Measurements from ENCODE around the gene DMBT1. TPM values are rescaled to one million over a fixed set of nuclear protein-coding genes. Genes with fewer than 3 reads are reported as not detected.

The DMBT1 gene
- total RNA-seq, 1 experiment from 2014 or later, result 0.13 TPM

DNA sequence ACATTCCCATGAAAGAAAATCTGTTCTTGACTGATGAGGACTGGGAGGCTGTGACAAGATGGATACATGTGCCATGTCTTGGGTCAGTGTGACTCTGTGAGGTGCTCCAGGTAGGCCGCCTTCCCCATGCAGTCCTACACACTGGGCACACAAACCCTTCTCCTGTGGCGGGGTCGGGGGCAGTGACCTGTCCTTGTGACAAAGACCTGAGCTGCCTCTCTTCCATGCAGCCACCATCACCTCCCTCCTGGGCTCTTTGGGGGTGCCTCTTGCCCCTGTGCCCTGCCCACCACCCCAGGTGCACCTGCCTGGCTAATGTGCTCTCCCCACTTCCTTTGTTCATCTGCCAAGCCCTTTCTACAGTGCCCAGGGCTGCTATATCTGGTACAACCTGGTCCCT is 35.7 kb upstream of the DMBT1 start:
- H3K27me3 Mint-ChIP-seq (ENCODE audit: low read depth), result no peaks in the 10 kb centered on the region; the same call in 1 of the 2 replicates
- no peak overlapping the region for H3K27ac Mint-ChIP-seq
- H3K9me3 Mint-ChIP-seq, result peaks cover 16% of the 10 kb centered on the region
- POLR2A ChIA-PET, result no interaction called here
- CTCF ChIA-PET, result interaction anchor here (1.4 to 2.9 kb wide), 2 partner anchors 39 to 42 kb away, joined by 5 to 17 read pairs; no protein-coding TSS in a partner anchor
- H3K4me1 Mint-ChIP-seq, result no peaks in the 10 kb centered on the region
- DNase-seq (ENCODE audit: low spot score) (no peak), ATAC-seq (no peak)
- no peak overlapping the region for H3K4me3 Mint-ChIP-seq
- H3K36me3 Mint-ChIP-seq, result no peaks in the 10 kb centered on the region
- TF ChIP-seq NFE2L1 (CRISPR knock-in tag; IDR thresholded peaks at IDR 0.05) (no peak), TCF7 (CRISPR knock-in tag; IDR thresholded peaks at IDR 0.05; ENCODE audit: low read depth) (no peak), GABPB1 (CRISPR knock-in tag; IDR thresholded peaks at IDR 0.05) (no peak), SMAD3 (CRISPR knock-in tag; IDR thresholded peaks at IDR 0.05; ENCODE audit: borderline replicate concordance) (no peak), RELA (CRISPR knock-in tag; IDR thresholded peaks at IDR 0.05; ENCODE audit: borderline replicate concordance) (no peak), JUN (CRISPR knock-in tag; IDR thresholded peaks at IDR 0.05) (no peak), EMX1 (CRISPR knock-in tag; IDR thresholded peaks at IDR 0.05) (no peak), ZNF671 (CRISPR knock-in tag; IDR thresholded peaks at IDR 0.05) (no peak), JAZF1 (CRISPR knock-in tag; IDR thresholded peaks at IDR 0.05) (no peak), ZNF121 (CRISPR knock-in tag; IDR thresholded peaks at IDR 0.05) (no peak), ZNF219 (CRISPR knock-in tag; IDR thresholded peaks at IDR 0.05; ENCODE audit: borderline replicate concordance) (no peak), CREB1 (CRISPR knock-in tag; IDR thresholded peaks at IDR 0.05) (no peak), RORB (CRISPR knock-in tag; IDR thresholded peaks at IDR 0.05) (no peak), NR2C2 (CRISPR knock-in tag; IDR thresholded peaks at IDR 0.05) (no peak)
- TF ChIP-seq, protein P1, sequence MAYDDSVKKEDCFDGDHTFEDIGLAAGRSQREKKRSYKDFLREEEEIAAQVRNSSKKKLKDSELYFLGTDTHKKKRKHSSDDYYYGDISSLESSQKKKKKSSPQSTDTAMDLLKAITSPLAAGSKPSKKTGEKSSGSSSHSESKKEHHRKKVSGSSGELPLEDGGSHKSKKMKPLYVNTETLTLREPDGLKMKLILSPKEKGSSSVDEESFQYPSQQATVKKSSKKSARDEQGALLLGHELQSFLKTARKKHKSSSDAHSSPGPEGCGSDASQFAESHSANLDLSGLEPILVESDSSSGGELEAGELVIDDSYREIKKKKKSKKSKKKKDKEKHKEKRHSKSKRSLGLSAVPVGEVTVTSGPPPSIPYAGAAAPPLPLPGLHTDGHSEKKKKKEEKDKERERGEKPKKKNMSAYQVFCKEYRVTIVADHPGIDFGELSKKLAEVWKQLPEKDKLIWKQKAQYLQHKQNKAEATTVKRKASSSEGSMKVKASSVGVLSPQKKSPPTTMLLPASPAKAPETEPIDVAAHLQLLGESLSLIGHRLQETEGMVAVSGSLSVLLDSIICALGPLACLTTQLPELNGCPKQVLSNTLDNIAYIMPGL (CRISPR knock-in tag; IDR thresholded peaks at IDR 0.05), result no peak
- TF ChIP-seq, protein P2, sequence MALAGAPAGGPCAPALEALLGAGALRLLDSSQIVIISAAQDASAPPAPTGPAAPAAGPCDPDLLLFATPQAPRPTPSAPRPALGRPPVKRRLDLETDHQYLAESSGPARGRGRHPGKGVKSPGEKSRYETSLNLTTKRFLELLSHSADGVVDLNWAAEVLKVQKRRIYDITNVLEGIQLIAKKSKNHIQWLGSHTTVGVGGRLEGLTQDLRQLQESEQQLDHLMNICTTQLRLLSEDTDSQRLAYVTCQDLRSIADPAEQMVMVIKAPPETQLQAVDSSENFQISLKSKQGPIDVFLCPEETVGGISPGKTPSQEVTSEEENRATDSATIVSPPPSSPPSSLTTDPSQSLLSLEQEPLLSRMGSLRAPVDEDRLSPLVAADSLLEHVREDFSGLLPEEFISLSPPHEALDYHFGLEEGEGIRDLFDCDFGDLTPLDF (CRISPR knock-in tag; IDR thresholded peaks at IDR 0.05), result no peak
- TF ChIP-seq, protein P3, sequence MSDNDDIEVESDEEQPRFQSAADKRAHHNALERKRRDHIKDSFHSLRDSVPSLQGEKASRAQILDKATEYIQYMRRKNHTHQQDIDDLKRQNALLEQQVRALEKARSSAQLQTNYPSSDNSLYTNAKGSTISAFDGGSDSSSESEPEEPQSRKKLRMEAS (CRISPR knock-in tag; IDR thresholded peaks at IDR 0.05), result no peak

DNA sequence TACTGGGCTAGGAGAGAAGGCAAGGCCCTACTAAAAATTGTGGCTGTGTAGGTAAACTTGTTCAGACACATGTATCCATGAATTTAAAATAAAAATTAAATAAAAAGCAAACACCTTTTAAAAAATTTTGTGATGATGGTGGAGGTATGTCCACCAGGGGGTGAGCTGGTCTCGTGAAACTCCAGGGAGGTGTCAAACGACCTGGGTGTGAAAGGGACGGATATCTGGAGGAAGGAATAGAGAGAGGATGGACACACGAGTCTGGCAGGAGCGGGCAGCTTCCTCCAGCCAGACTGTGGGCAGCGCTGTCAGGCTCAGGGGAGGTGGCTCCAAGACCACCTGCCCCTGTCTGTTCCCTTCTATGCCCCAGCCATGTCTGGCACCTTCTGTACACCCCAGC is 34.8 kb upstream of the DMBT1 start:
- CTCF ChIA-PET, result interaction anchor here (0.6 to 2.9 kb wide), 6 partner anchors 12 to 41 kb away, joined by 3 to 17 read pairs (median 5); partner anchors contain the start of gene DMBT1
- peak; percentile 36; the same call in 1 of the 2 replicates for ATAC-seq
- TF ChIP-seq, protein P4, sequence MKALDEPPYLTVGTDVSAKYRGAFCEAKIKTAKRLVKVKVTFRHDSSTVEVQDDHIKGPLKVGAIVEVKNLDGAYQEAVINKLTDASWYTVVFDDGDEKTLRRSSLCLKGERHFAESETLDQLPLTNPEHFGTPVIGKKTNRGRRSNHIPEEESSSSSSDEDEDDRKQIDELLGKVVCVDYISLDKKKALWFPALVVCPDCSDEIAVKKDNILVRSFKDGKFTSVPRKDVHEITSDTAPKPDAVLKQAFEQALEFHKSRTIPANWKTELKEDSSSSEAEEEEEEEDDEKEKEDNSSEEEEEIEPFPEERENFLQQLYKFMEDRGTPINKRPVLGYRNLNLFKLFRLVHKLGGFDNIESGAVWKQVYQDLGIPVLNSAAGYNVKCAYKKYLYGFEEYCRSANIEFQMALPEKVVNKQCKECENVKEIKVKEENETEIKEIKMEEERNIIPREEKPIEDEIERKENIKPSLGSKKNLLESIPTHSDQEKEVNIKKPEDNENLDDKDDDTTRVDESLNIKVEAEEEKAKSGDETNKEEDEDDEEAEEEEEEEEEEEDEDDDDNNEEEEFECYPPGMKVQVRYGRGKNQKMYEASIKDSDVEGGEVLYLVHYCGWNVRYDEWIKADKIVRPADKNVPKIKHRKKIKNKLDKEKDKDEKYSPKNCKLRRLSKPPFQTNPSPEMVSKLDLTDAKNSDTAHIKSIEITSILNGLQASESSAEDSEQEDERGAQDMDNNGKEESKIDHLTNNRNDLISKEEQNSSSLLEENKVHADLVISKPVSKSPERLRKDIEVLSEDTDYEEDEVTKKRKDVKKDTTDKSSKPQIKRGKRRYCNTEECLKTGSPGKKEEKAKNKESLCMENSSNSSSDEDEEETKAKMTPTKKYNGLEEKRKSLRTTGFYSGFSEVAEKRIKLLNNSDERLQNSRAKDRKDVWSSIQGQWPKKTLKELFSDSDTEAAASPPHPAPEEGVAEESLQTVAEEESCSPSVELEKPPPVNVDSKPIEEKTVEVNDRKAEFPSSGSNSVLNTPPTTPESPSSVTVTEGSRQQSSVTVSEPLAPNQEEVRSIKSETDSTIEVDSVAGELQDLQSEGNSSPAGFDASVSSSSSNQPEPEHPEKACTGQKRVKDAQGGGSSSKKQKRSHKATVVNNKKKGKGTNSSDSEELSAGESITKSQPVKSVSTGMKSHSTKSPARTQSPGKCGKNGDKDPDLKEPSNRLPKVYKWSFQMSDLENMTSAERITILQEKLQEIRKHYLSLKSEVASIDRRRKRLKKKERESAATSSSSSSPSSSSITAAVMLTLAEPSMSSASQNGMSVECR (CRISPR knock-in tag; IDR thresholded peaks at IDR 0.05; ENCODE audit: borderline replicate concordance), result no peak
- no peak for TF ChIP-seq TEAD1 (CRISPR knock-in tag; IDR thresholded peaks at IDR 0.05)
- TF ChIP-seq, protein P5, sequence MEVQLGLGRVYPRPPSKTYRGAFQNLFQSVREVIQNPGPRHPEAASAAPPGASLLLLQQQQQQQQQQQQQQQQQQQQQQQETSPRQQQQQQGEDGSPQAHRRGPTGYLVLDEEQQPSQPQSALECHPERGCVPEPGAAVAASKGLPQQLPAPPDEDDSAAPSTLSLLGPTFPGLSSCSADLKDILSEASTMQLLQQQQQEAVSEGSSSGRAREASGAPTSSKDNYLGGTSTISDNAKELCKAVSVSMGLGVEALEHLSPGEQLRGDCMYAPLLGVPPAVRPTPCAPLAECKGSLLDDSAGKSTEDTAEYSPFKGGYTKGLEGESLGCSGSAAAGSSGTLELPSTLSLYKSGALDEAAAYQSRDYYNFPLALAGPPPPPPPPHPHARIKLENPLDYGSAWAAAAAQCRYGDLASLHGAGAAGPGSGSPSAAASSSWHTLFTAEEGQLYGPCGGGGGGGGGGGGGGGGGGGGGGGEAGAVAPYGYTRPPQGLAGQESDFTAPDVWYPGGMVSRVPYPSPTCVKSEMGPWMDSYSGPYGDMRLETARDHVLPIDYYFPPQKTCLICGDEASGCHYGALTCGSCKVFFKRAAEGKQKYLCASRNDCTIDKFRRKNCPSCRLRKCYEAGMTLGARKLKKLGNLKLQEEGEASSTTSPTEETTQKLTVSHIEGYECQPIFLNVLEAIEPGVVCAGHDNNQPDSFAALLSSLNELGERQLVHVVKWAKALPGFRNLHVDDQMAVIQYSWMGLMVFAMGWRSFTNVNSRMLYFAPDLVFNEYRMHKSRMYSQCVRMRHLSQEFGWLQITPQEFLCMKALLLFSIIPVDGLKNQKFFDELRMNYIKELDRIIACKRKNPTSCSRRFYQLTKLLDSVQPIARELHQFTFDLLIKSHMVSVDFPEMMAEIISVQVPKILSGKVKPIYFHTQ (CRISPR knock-in tag; IDR thresholded peaks at IDR 0.05), result no peak
- TF ChIP-seq ETV6 (CRISPR knock-in tag; IDR thresholded peaks at IDR 0.05), result no peak
- TF ChIP-seq, protein P6, sequence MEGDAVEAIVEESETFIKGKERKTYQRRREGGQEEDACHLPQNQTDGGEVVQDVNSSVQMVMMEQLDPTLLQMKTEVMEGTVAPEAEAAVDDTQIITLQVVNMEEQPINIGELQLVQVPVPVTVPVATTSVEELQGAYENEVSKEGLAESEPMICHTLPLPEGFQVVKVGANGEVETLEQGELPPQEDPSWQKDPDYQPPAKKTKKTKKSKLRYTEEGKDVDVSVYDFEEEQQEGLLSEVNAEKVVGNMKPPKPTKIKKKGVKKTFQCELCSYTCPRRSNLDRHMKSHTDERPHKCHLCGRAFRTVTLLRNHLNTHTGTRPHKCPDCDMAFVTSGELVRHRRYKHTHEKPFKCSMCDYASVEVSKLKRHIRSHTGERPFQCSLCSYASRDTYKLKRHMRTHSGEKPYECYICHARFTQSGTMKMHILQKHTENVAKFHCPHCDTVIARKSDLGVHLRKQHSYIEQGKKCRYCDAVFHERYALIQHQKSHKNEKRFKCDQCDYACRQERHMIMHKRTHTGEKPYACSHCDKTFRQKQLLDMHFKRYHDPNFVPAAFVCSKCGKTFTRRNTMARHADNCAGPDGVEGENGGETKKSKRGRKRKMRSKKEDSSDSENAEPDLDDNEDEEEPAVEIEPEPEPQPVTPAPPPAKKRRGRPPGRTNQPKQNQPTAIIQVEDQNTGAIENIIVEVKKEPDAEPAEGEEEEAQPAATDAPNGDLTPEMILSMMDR (IDR thresholded peaks at IDR 0.05), result 0 out of 2 replicates have a peak, but pooled peaks have one; percentile 27
- no peak for TF ChIP-seq NFYB (CRISPR knock-in tag; conservative IDR thresholded peaks at IDR 0.05; ENCODE audit: low read depth)
- no peak for TF ChIP-seq ZNF138 (CRISPR knock-in tag; conservative IDR thresholded peaks at IDR 0.05)
- TF ChIP-seq, protein P7, sequence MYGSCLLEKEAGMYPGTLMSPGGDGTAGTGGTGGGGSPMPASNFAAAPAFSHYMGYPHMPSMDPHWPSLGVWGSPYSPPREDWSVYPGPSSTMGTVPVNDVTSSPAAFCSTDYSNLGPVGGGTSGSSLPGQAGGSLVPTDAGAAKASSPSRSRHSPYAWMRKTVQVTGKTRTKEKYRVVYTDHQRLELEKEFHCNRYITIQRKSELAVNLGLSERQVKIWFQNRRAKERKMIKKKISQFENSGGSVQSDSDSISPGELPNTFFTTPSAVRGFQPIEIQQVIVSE (CRISPR knock-in tag; IDR thresholded peaks at IDR 0.05; ENCODE audit: borderline replicate concordance), result no peak

More for the DNA sequence above, 34.8 kb upstream of the DMBT1 start:
- Mint-ChIP-seq H3K4me1 (no peaks in the 10 kb centered on the region), H3K9me3 (peaks cover 17% of the 10 kb centered on the region), H3K36me3 (no peaks in the 10 kb centered on the region), H3K27me3 (ENCODE audit: low read depth) (no peaks in the 10 kb centered on the region; the same call in 1 of the 2 replicates), H3K27ac (no peak overlapping the region), H3K4me3 (no peak overlapping the region)
- POLR2A ChIA-PET, result no interaction called here
- no peak for DNase-seq (ENCODE audit: low spot score)
